Endothelial cell of umbilical vein (primary cell): ENCODE measurements around the gene DNAJA4.

Experiments used
- POLR2AphosphoS5 ChIP-seq: IDR thresholded peaks from 2 replicates; pipeline ENCODE4 v1.6.1; 2012; ENCODE audit warnings: low read depth, mild to moderate bottlenecking, control low read depth, low read length, moderate library complexity; ENCODE audit not compliant: insufficient read depth
- TF ChIP-seq, protein P1 (sequence below), 2 donors: IDR thresholded peaks; 1 replicate in 1 of 2; 2 replicates in 1 of 2; pipeline ENCODE4 v1.5.1; 2011; ENCODE audit warnings: low read length in 2 of 2, mild to moderate bottlenecking in 2 of 2, moderate library complexity in 2 of 2, control low read depth in 1 of 2, inconsistent platforms in 1 of 2, low read depth in 1 of 2; ENCODE audit not compliant: insufficient read depth in 1 of 2; ENCODE audit errors: extremely low read depth in 1 of 2

GRCh38 chr15:78224023-78224411 lies 40.3 kb upstream of the DNAJA4 start:
- TF ChIP-seq, protein P1, sequence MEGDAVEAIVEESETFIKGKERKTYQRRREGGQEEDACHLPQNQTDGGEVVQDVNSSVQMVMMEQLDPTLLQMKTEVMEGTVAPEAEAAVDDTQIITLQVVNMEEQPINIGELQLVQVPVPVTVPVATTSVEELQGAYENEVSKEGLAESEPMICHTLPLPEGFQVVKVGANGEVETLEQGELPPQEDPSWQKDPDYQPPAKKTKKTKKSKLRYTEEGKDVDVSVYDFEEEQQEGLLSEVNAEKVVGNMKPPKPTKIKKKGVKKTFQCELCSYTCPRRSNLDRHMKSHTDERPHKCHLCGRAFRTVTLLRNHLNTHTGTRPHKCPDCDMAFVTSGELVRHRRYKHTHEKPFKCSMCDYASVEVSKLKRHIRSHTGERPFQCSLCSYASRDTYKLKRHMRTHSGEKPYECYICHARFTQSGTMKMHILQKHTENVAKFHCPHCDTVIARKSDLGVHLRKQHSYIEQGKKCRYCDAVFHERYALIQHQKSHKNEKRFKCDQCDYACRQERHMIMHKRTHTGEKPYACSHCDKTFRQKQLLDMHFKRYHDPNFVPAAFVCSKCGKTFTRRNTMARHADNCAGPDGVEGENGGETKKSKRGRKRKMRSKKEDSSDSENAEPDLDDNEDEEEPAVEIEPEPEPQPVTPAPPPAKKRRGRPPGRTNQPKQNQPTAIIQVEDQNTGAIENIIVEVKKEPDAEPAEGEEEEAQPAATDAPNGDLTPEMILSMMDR (IDR thresholded peaks at IDR 0.05; ENCODE audit: extremely low read depth in 1 of 2, insufficient read depth in 1 of 2, low read depth in 1 of 2, low read length in 2 of 2) = no peak
- no peak for TF ChIP-seq POLR2AphosphoS5
